HG03571 (cell line): ENCODE results near the gene SEMA4D.
A peak's percentile ranks its signal among the peaks of the same experiment; 100 is the strongest.

Experiments
- ATAC-seq: cut with Tn5 transposase; IDR thresholded peaks from one replicate; pipeline ENCODE4 v1.9.1; 2021; ENCODE audit not compliant: unreplicated experiment

Gene SEMA4D

GRCh38 chr9:89448381-89448780 is 49.5 kb downstream of the SEMA4D start:
- no peak for ATAC-seq

- no peak for ATAC-seq
Measured at GRCh38 chr9:89447416-89447815, 50.5 kb downstream of the SEMA4D start.

- no peak for ATAC-seq
Measured at GRCh38 chr9:89446961-89447310, 51.0 kb downstream of the SEMA4D start.

GRCh38 chr9:89446261-89446960 is 51.5 kb downstream of the SEMA4D start:
- ATAC-seq: no peak

- no peak for ATAC-seq
Measured at GRCh38 chr9:89445801-89446251, 52.1 kb downstream of the SEMA4D start.

- ATAC-seq: no peak
Measured at GRCh38 chr9:89444925-89445765, 52.8 kb downstream of the SEMA4D start.

- no peak for ATAC-seq
Measured at GRCh38 chr9:89444274-89444673, 53.6 kb downstream of the SEMA4D start.

GRCh38 chr9:89442981-89443814 is 54.7 kb downstream of the SEMA4D start:
- ATAC-seq: peak; percentile 36

GRCh38 chr9:89442501-89442978 is 55.4 kb downstream of the SEMA4D start:
- ATAC-seq: peak; percentile 51

GRCh38 chr9:89441986-89442385 is 55.9 kb downstream of the SEMA4D start:
- ATAC-seq: no peak

GRCh38 chr9:89441655-89441970 is 56.3 kb downstream of the SEMA4D start:
- no peak for ATAC-seq

- no peak for ATAC-seq
Measured at GRCh38 chr9:89440951-89441654, 56.8 kb downstream of the SEMA4D start.

- no peak for ATAC-seq
Measured at GRCh38 chr9:89440548-89440947, 57.4 kb downstream of the SEMA4D start.

GRCh38 chr9:89440046-89440445 is 57.9 kb downstream of the SEMA4D start:
- ATAC-seq: no peak

GRCh38 chr9:89439571-89439970 is 58.3 kb downstream of the SEMA4D start:
- no peak for ATAC-seq

- ATAC-seq: no peak
Measured at GRCh38 chr9:89438194-89438593, 59.7 kb downstream of the SEMA4D start.

GRCh38 chr9:89437772-89438171 is 60.1 kb downstream of the SEMA4D start:
- no peak for ATAC-seq

GRCh38 chr9:89436963-89437625 is 60.8 kb downstream of the SEMA4D start:
- no peak for ATAC-seq

- ATAC-seq: no peak
Measured at GRCh38 chr9:89436326-89436725, 61.6 kb downstream of the SEMA4D start.

- no peak for ATAC-seq
Measured at GRCh38 chr9:89435071-89435823, 62.7 kb downstream of the SEMA4D start.
